Spinal cord (tissue), 10 donors: ENCODE measurements around the gene ARRDC4. TPM values are rescaled to one million over a fixed set of nuclear protein-coding genes. Genes with fewer than 3 reads are reported as not detected.

ENCODE experiments used
- DNase-seq, 6 donors: peaks; one replicate each; pipeline versions ENCODE4 v3.0.0 to v3.0.0-alpha.2; 2013 to 2015; ENCODE audit warnings: low spot score in 6 of 6, low read depth in 4 of 6
- H3K27ac ChIP-seq: one replicate; pipeline ENCODE4 v1.5.1; 2013; ENCODE audit warnings: low read depth, low read length, control low read depth
- H3K27me3 ChIP-seq: one replicate; pipeline ENCODE4 v1.6.1; 2013; ENCODE audit warnings: low read length; ENCODE audit not compliant: control insufficient read depth, insufficient read depth
- H3K36me3 ChIP-seq: one replicate; pipeline ENCODE4 v1.6.1; 2013; ENCODE audit warnings: low read length; ENCODE audit not compliant: control insufficient read depth, insufficient read depth
- H3K4me1 ChIP-seq: one replicate; pipeline ENCODE4 v1.6.1; 2013; ENCODE audit warnings: low read length; ENCODE audit not compliant: control insufficient read depth, insufficient read depth
- H3K4me3 ChIP-seq: one replicate; pipeline ENCODE4 v1.5.1; 2013; ENCODE audit warnings: low read depth, low read length, control low read depth
- H3K9me3 ChIP-seq: one replicate; pipeline ENCODE4 v1.6.1; 2013; ENCODE audit warnings: low read length; ENCODE audit not compliant: control insufficient read depth, insufficient read depth
- WGBS: methylation state at CpG from one replicate; pipeline ENCODE4 v1.1.5; 2013; ENCODE audit warnings: missing lambda C conversion rate; ENCODE audit not compliant: insufficient coverage; 5-methylcytosine and 5-hydroxymethylcytosine counted together
- polyA plus RNA-seq, 2 donors: library from polyadenylated mRNA; unstranded; fragments of 120-200 nt; gene quantifications; one replicate each; pipeline ENCODE4 v1.2.1, GENCODE V29; 2013; ENCODE audit not compliant: insufficient read length in 2 of 2
- total RNA-seq, 2 donors: library from RNA; depleted of rRNA in 1 of 2; stranded (reverse); fragments of 120-200 nt in 1 of 2; fragments of >200 nt in 1 of 2; gene quantifications; one replicate each; pipeline versions ENCODE4 v1.2.3 to v1.2.4, GENCODE V29; 2013 to 2014
- donor health status: healthy.

The ARRDC4 gene
- total and polyA plus RNA-seq, 4 donors: 21.4 to 34.1 (median 27.4) TPM

GRCh38 chr15:98003518-98003917 lies 43.0 kb downstream of the ARRDC4 start:
- 84% methylated on average over 5 of the region's 5 CpGs for WGBS
- Histone ChIP-seq H3K27ac (no peak overlapping the region), H3K27me3 (no peaks in the 10 kb centered on the region), H3K36me3 (no peaks in the 10 kb centered on the region), H3K9me3 (no peaks in the 10 kb centered on the region), H3K4me1 (peaks cover 5% of the 10 kb centered on the region), H3K4me3 (no peak overlapping the region)
- no peak for DNase-seq

GRCh38 chr15:98003996-98004395 lies 43.5 kb downstream of the ARRDC4 start:
- WGBS: 63% methylated on average over 2 of the region's 3 CpGs
- H3K4me1 ChIP-seq: peaks cover 5% of the 10 kb centered on the region
- H3K36me3 ChIP-seq: no peaks in the 10 kb centered on the region
- peak in 1 of 6 donors; percentile 14 for DNase-seq
- H3K4me3 ChIP-seq: no peak overlapping the region
- H3K27ac ChIP-seq: no peak overlapping the region
- no peaks in the 10 kb centered on the region for H3K9me3 ChIP-seq
- no peaks in the 10 kb centered on the region for H3K27me3 ChIP-seq

GRCh38 chr15:98005659-98006058 lies 45.2 kb downstream of the ARRDC4 start:
- H3K4me1 ChIP-seq: peaks cover 5% of the 10 kb centered on the region
- WGBS: 76% methylated on average over 7 of the region's 9 CpGs
- no peak for DNase-seq
- no peak overlapping the region for H3K27ac ChIP-seq
- no peaks in the 10 kb centered on the region for H3K27me3 ChIP-seq
- H3K4me3 ChIP-seq: no peak overlapping the region
- H3K36me3 ChIP-seq: no peaks in the 10 kb centered on the region
- no peaks in the 10 kb centered on the region for H3K9me3 ChIP-seq

GRCh38 chr15:98009169-98009568 lies 48.7 kb downstream of the ARRDC4 start:
- no peaks in the 10 kb centered on the region for H3K36me3 ChIP-seq
- no peaks in the 10 kb centered on the region for H3K27me3 ChIP-seq
- H3K4me3 ChIP-seq: no peak overlapping the region
- WGBS: 90% methylated on average over 3 of the region's 4 CpGs
- H3K27ac ChIP-seq: no peak overlapping the region
- no peaks in the 10 kb centered on the region for H3K4me1 ChIP-seq
- no peaks in the 10 kb centered on the region for H3K9me3 ChIP-seq
- no peak for DNase-seq

- Histone ChIP-seq H3K4me1 (no peaks in the 10 kb centered on the region), H3K4me3 (no peak overlapping the region), H3K27me3 (no peaks in the 10 kb centered on the region), H3K9me3 (no peaks in the 10 kb centered on the region), H3K27ac (no peak overlapping the region), H3K36me3 (no peaks in the 10 kb centered on the region)
- 94% methylated on average over 3 of the region's 6 CpGs for WGBS
- no peak for DNase-seq
Measured at GRCh38 chr15:98009971-98010370, 49.5 kb downstream of the ARRDC4 start.

GRCh38 chr15:98012354-98012753 lies 51.9 kb downstream of the ARRDC4 start:
- H3K27me3 ChIP-seq: no peaks in the 10 kb centered on the region
- no CpG with 5 or more reads among the region's 5 CpGs for WGBS

GRCh38 chr15:98013631-98014030 lies 53.1 kb downstream of the ARRDC4 start:
- no peaks in the 10 kb centered on the region for H3K36me3 ChIP-seq
- H3K4me3 ChIP-seq: no peak overlapping the region
- no peaks in the 10 kb centered on the region for H3K4me1 ChIP-seq
- H3K27ac ChIP-seq: no peak overlapping the region
- no peaks in the 10 kb centered on the region for H3K27me3 ChIP-seq
- no peak for DNase-seq
- H3K9me3 ChIP-seq: no peaks in the 10 kb centered on the region

More at GRCh38 chr15:98012354-98012753, 51.9 kb downstream of the ARRDC4 start:
- Histone ChIP-seq H3K27ac (no peak overlapping the region), H3K4me3 (no peak overlapping the region), H3K36me3 (no peaks in the 10 kb centered on the region), H3K9me3 (no peaks in the 10 kb centered on the region), H3K4me1 (no peaks in the 10 kb centered on the region)
- DNase-seq: peak in 1 of 6 donors; percentile 12

- no peak overlapping the region for H3K4me3 ChIP-seq
- H3K4me1 ChIP-seq: no peaks in the 10 kb centered on the region
- no peaks in the 10 kb centered on the region for H3K27me3 ChIP-seq
- no peak for DNase-seq
- H3K27ac ChIP-seq: no peak overlapping the region
- WGBS: 93% methylated on average over 9 of the region's 10 CpGs
- H3K9me3 ChIP-seq: no peaks in the 10 kb centered on the region
- H3K36me3 ChIP-seq: no peaks in the 10 kb centered on the region
Measured at GRCh38 chr15:98017150-98017964, 56.9 kb downstream of the ARRDC4 start.

GRCh38 chr15:98018761-98019351 lies 58.4 kb downstream of the ARRDC4 start:
- no peak for DNase-seq
- WGBS: 69% methylated on average over 5 of the region's 6 CpGs
- no peaks in the 10 kb centered on the region for H3K27me3 ChIP-seq
- H3K27ac ChIP-seq: no peak overlapping the region
- H3K9me3 ChIP-seq: no peaks in the 10 kb centered on the region
- H3K36me3 ChIP-seq: no peaks in the 10 kb centered on the region
- H3K4me1 ChIP-seq: no peaks in the 10 kb centered on the region
- no peak overlapping the region for H3K4me3 ChIP-seq
